Natural killer cell treated with Interleukin-12 subunit alpha and Interleukin-12 subunit beta and Interleukin-15 and Interleukin-18, amount 100 ng/mL, for 72 hours (primary cell): Measurements from ENCODE around the gene CNIH2. TPM values are rescaled to one million over a fixed set of nuclear protein-coding genes. Genes with fewer than 3 reads are reported as not detected.
"Not testable (repeated sequence)": the region's sequence is repeated elsewhere in the genome, so short reads cannot be mapped to it uniquely, and the experiment has no call there.

Experiments
- ATAC-seq, 2 donors: fragments of 150-1000 bp; cut with Tn5 transposase in 1 of 2; sonication (Bioruptor Pico), chemical (Tn5 transposase) in 1 of 2; 2 replicates each; pipeline ENCODE4 v1.10.0; 2021
- DNase-seq: peaks from one replicate; pipeline ENCODE4 v3.0.0; 2022; ENCODE audit warnings: low spot score
- H3K27ac Mint-ChIP-seq, 2 donors: 1 replicate in 1 of 2; 2 replicates in 1 of 2; pipeline ENCODE4 v1.8.0; 2022; ENCODE audit warnings: mixed read lengths in 2 of 2, mild to moderate bottlenecking in 1 of 2, moderate library complexity in 1 of 2
- H3K27me3 Mint-ChIP-seq, 2 donors: 1 replicate in 1 of 2; 2 replicates in 1 of 2; pipeline ENCODE4 v1.8.0; 2022; ENCODE audit warnings: mixed read lengths in 2 of 2
- H3K36me3 Mint-ChIP-seq: one replicate; pipeline ENCODE4 v1.8.0; 2022; ENCODE audit warnings: mixed read lengths
- H3K4me1 Mint-ChIP-seq, 2 donors: 1 replicate in 1 of 2; 2 replicates in 1 of 2; pipeline ENCODE4 v1.8.0; 2022; ENCODE audit warnings: low read depth in 2 of 2, mixed read lengths in 2 of 2, mild to moderate bottlenecking in 1 of 2
- H3K4me3 Mint-ChIP-seq: one replicate; pipeline ENCODE4 v1.8.0; 2022; ENCODE audit warnings: mixed read lengths
- H3K9me3 Mint-ChIP-seq: 2 replicates; pipeline ENCODE4 v1.8.0; 2022; ENCODE audit warnings: mixed read lengths
- total RNA-seq, 2 donors: library from RNA; stranded (reverse); gene quantifications; one replicate each; pipeline ENCODE4 v1.2.3, GENCODE V29; 2022

Gene CNIH2
- total RNA-seq, 2 donors from 2014 or later = 1.2 to 2.6 TPM

- ATAC-seq (no peak), DNase-seq (no peak)
- H3K9me3 Mint-ChIP-seq = no peaks in the 10 kb centered on the region
- no peak overlapping the region for H3K4me3 Mint-ChIP-seq
- peaks cover 17% of the 10 kb centered on the region for H3K36me3 Mint-ChIP-seq
- H3K27ac Mint-ChIP-seq = no peak overlapping the region
- peaks cover 32 to 59% of the 10 kb centered on the region in 2 donors for H3K4me1 Mint-ChIP-seq
- H3K27me3 Mint-ChIP-seq = peaks cover 0 to 6% of the 10 kb centered on the region in 2 donors
Measured at GRCh38 chr11:66275396-66275795, 2.6 kb upstream of the CNIH2 start.

- ATAC-seq (no peak), DNase-seq (no peak)
- no peak overlapping the region for H3K4me3 Mint-ChIP-seq
- peaks cover 0 to 9% of the 10 kb centered on the region in 2 donors for H3K27me3 Mint-ChIP-seq
- H3K4me1 Mint-ChIP-seq = peaks cover 30 to 57% of the 10 kb centered on the region in 2 donors
- H3K27ac Mint-ChIP-seq = no peak overlapping the region
- H3K9me3 Mint-ChIP-seq = no peaks in the 10 kb centered on the region
- peaks cover 17% of the 10 kb centered on the region for H3K36me3 Mint-ChIP-seq
Measured at GRCh38 chr11:66275984-66276612, 1.9 kb upstream of the CNIH2 start.

- not testable (repeated sequence) for ATAC-seq, H3K27ac Mint-ChIP-seq, DNase-seq, H3K4me3 Mint-ChIP-seq, H3K27me3 Mint-ChIP-seq, H3K9me3 Mint-ChIP-seq
- Mint-ChIP-seq H3K36me3 (peaks cover 17% of the 10 kb centered on the region), H3K4me1 (peaks cover 30 to 61% of the 10 kb centered on the region in 2 donors)
Measured at GRCh38 chr11:66276619-66277018, 1.4 kb upstream of the CNIH2 start.

- H3K27ac Mint-ChIP-seq, H3K27me3 Mint-ChIP-seq, ATAC-seq, H3K9me3 Mint-ChIP-seq, DNase-seq: not testable (repeated sequence)
- peaks cover 17% of the 10 kb centered on the region for H3K36me3 Mint-ChIP-seq
- peaks cover 30 to 59% of the 10 kb centered on the region in 2 donors for H3K4me1 Mint-ChIP-seq
- peak overlapping the region; percentile 30 for H3K4me3 Mint-ChIP-seq
Measured at GRCh38 chr11:66277064-66277463, 911 bp upstream of the CNIH2 start.

- H3K9me3 Mint-ChIP-seq = no peaks in the 10 kb centered on the region
- H3K4me3 Mint-ChIP-seq = peak overlapping the region; percentile 52
- no peak overlapping the region for H3K27ac Mint-ChIP-seq
- peaks cover 0 to 10% of the 10 kb centered on the region in 2 donors for H3K27me3 Mint-ChIP-seq
- no peak for DNase-seq
- peaks cover 22 to 53% of the 10 kb centered on the region in 2 donors for H3K4me1 Mint-ChIP-seq
- H3K36me3 Mint-ChIP-seq = peaks cover 9% of the 10 kb centered on the region
- no peak for ATAC-seq
Measured at GRCh38 chr11:66278363-66279091, 552 bp downstream of the CNIH2 start.

GRCh38 chr11:66279092-66279734 is 1.2 kb downstream of the CNIH2 start:
- Mint-ChIP-seq H3K4me3 (peak overlapping the region; percentile 52), H3K9me3 (no peaks in the 10 kb centered on the region), H3K27me3 (peaks cover 0 to 10% of the 10 kb centered on the region in 2 donors), H3K36me3 (peaks cover 2% of the 10 kb centered on the region), H3K27ac (no peak overlapping the region), H3K4me1 (peaks cover 16 to 49% of the 10 kb centered on the region in 2 donors)
- DNase-seq = no peak
- no peak for ATAC-seq

- Mint-ChIP-seq H3K9me3 (no peaks in the 10 kb centered on the region), H3K36me3 (no peaks in the 10 kb centered on the region), H3K27ac (no peak overlapping the region), H3K4me1 (peaks cover 14 to 42% of the 10 kb centered on the region in 2 donors), H3K27me3 (peaks cover 0 to 10% of the 10 kb centered on the region in 2 donors), H3K4me3 (no peak overlapping the region)
- DNase-seq = no peak
- ATAC-seq = no peak
Measured at GRCh38 chr11:66280428-66280827, 2.5 kb downstream of the CNIH2 start.

- no peak for DNase-seq
- Mint-ChIP-seq H3K36me3 (no peaks in the 10 kb centered on the region), H3K27ac (peak overlapping the region; percentile 21 to 24)
Measured at GRCh38 chr11:66281001-66281400, 3.0 kb downstream of the CNIH2 start.

GRCh38 chr11:66281776-66282467 is 3.9 kb downstream of the CNIH2 start:
- H3K27ac Mint-ChIP-seq = peak overlapping the region in 1 of 2 donors; percentile 24
- H3K36me3 Mint-ChIP-seq = no peaks in the 10 kb centered on the region
- H3K9me3 Mint-ChIP-seq = no peaks in the 10 kb centered on the region
- DNase-seq = no peak
- ATAC-seq = no peak
- no peak overlapping the region for H3K4me3 Mint-ChIP-seq
- peaks cover 11 to 39% of the 10 kb centered on the region in 2 donors for H3K4me1 Mint-ChIP-seq
- H3K27me3 Mint-ChIP-seq = peaks cover 0 to 10% of the 10 kb centered on the region in 2 donors

More at GRCh38 chr11:66281001-66281400, 3.0 kb downstream of the CNIH2 start:
- Mint-ChIP-seq H3K9me3 (no peaks in the 10 kb centered on the region), H3K4me3 (no peak overlapping the region), H3K27me3 (peaks cover 0 to 10% of the 10 kb centered on the region in 2 donors), H3K4me1 (peaks cover 14 to 40% of the 10 kb centered on the region in 2 donors)
- no peak for ATAC-seq

GRCh38 chr11:66282468-66283455 is 4.8 kb downstream of the CNIH2 start:
- Mint-ChIP-seq H3K4me3 (no peak overlapping the region), H3K27me3 (peaks cover 0 to 10% of the 10 kb centered on the region in 2 donors), H3K4me1 (peaks cover 8 to 36% of the 10 kb centered on the region in 2 donors), H3K27ac (no peak overlapping the region), H3K36me3 (no peaks in the 10 kb centered on the region), H3K9me3 (no peaks in the 10 kb centered on the region)
- DNase-seq (peak; percentile 98), ATAC-seq (peak; percentile 90 to 91)

- Mint-ChIP-seq H3K9me3 (no peaks in the 10 kb centered on the region), H3K27me3 (peaks cover 0 to 10% of the 10 kb centered on the region in 2 donors), H3K36me3 (no peaks in the 10 kb centered on the region), H3K4me1 (peaks cover 8 to 36% of the 10 kb centered on the region in 2 donors), H3K27ac (no peak overlapping the region), H3K4me3 (no peak overlapping the region)
- ATAC-seq (no peak), DNase-seq (no peak)
Measured at GRCh38 chr11:66283461-66284105, 5.6 kb downstream of the CNIH2 start.

GRCh38 chr11:66284526-66285078 is 6.6 kb downstream of the CNIH2 start:
- Mint-ChIP-seq H3K36me3 (no peaks in the 10 kb centered on the region), H3K4me1 (peaks cover 16 to 32% of the 10 kb centered on the region in 2 donors), H3K27me3 (peaks cover 0 to 5% of the 10 kb centered on the region in 2 donors), H3K4me3 (no peak overlapping the region), H3K27ac (no peak overlapping the region), H3K9me3 (no peaks in the 10 kb centered on the region)
- DNase-seq (no peak), ATAC-seq (no peak)
